Karpas-422 (cell line): Measurements from ENCODE around the gene DCDC1. TPM values are rescaled to one million over a fixed set of nuclear protein-coding genes. Genes with fewer than 3 reads are reported as not detected.
A peak's percentile ranks its signal among the peaks of the same experiment; 100 is the strongest.

Experiments used
- DNase-seq: peaks from one replicate; pipeline ENCODE4 v3.0.0-alpha.2; 2015
- H2AFZ ChIP-seq: fragments of 200-600 bp; sonication (generic); 2 replicates; pipeline ENCODE4 v1.6.1; 2014; ENCODE audit warnings: antibody characterized with exemption, low read length, mixed read lengths
- H3K27ac ChIP-seq: fragments of 200-600 bp; sonication (generic); 2 replicates; pipeline ENCODE4 v1.5.1; 2014; ENCODE audit warnings: mild to moderate bottlenecking, low read length, moderate library complexity
- H3K27me3 ChIP-seq: fragments of 200-600 bp; sonication (generic); 2 replicates; pipeline ENCODE4 v1.6.1; 2014; ENCODE audit warnings: low read length, mixed read lengths
- H3K36me3 ChIP-seq: fragments of 200-600 bp; sonication (generic); 2 replicates; pipeline ENCODE4 v1.6.1; 2014; ENCODE audit warnings: low read length, mixed read lengths; ENCODE audit not compliant: insufficient read depth
- H3K4me1 ChIP-seq: fragments of 200-600 bp; sonication (generic); 2 replicates; pipeline ENCODE4 v1.6.1; 2014; ENCODE audit warnings: mild to moderate bottlenecking, low read length, mixed read lengths
- H3K4me2 ChIP-seq: fragments of 200-600 bp; sonication (generic); 2 replicates; pipeline ENCODE4 v1.6.1; 2014; ENCODE audit warnings: low read length, low read depth, mild to moderate bottlenecking; ENCODE audit not compliant: poor library complexity, severe bottlenecking
- H3K4me3 ChIP-seq: fragments of 200-600 bp; sonication (generic); 2 replicates; pipeline ENCODE4 v1.5.1; 2014; ENCODE audit warnings: mild to moderate bottlenecking, antibody characterized with exemption, low read length, mixed read lengths
- H3K79me2 ChIP-seq: fragments of 200-600 bp; sonication (generic); 2 replicates; pipeline ENCODE4 v1.6.1; 2014; ENCODE audit warnings: mild to moderate bottlenecking, low read length, mixed read lengths
- H3K9ac ChIP-seq: fragments of 200-600 bp; sonication (generic); 2 replicates; pipeline ENCODE4 v1.6.0; 2014; ENCODE audit warnings: low read length
- H3K9me2 ChIP-seq: fragments of 200-600 bp; sonication (generic), shearing (Covaris generic); replicated peaks from 2 replicates; pipeline ENCODE4 v1.6.0; 2014; ENCODE audit warnings: mild to moderate bottlenecking, low read length, moderate library complexity; ENCODE audit not compliant: insufficient read depth
- H3K9me3 ChIP-seq: fragments of 300-700, 200-600 bp; sonication (generic); 2 replicates; pipeline ENCODE4 v1.6.1; 2014; ENCODE audit warnings: low read length, mixed read lengths
- H4K20me1 ChIP-seq: fragments of 200-600 bp; sonication (generic); 2 replicates; pipeline ENCODE4 v1.6.1; 2014; ENCODE audit warnings: mild to moderate bottlenecking, antibody characterized with exemption, low read length, low read depth; ENCODE audit not compliant: insufficient read depth
- total RNA-seq: library from RNA; depleted of rRNA; stranded (reverse); fragments of >200 nt; shearing (Covaris generic); gene quantifications from 2 replicates; pipeline ENCODE4 v1.2.3, GENCODE V29; 2014; ENCODE audit warnings: low replicate concordance

The DCDC1 gene
- total RNA-seq, 1 experiment from 2014 or later, result not detected

DNA sequence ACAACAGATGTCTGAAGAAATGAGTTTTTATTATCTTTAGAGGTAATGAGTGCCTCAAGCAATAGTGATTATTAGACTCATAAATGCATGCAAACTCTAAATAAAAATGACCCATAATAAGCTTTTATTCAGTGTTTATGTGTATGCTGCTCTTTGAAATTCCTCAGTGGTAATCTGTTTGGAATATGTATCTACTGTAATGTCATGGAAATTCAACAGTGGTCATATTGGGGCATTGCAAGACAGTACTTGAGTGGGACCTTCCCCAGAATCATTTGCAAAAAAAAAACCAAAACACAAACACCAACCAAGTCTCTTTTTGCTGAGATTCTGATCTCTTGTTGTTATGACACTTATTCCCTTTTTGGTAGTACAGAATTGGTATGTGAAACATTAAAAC, 35.1 kb upstream of the DCDC1 start:
- DNase-seq, result peak; percentile 37
- peaks cover 27% of the 10 kb centered on the region for H3K79me2 ChIP-seq
- H3K4me3 ChIP-seq, result no peak overlapping the region
- H3K4me2 ChIP-seq, result no peak overlapping the region
- no peaks in the 10 kb centered on the region for H3K9me3 ChIP-seq
- H3K9me2 ChIP-seq, result no peaks in the 10 kb centered on the region
- no peak overlapping the region for H2AFZ ChIP-seq
- no peaks in the 10 kb centered on the region for H3K36me3 ChIP-seq
- H4K20me1 ChIP-seq, result no peaks in the 10 kb centered on the region
- no peaks in the 10 kb centered on the region for H3K27me3 ChIP-seq
- H3K4me1 ChIP-seq, result peaks cover 5% of the 10 kb centered on the region; the same call in 1 of the 2 replicates
- H3K9ac ChIP-seq, result no peak overlapping the region
- no peak overlapping the region for H3K27ac ChIP-seq

DNA sequence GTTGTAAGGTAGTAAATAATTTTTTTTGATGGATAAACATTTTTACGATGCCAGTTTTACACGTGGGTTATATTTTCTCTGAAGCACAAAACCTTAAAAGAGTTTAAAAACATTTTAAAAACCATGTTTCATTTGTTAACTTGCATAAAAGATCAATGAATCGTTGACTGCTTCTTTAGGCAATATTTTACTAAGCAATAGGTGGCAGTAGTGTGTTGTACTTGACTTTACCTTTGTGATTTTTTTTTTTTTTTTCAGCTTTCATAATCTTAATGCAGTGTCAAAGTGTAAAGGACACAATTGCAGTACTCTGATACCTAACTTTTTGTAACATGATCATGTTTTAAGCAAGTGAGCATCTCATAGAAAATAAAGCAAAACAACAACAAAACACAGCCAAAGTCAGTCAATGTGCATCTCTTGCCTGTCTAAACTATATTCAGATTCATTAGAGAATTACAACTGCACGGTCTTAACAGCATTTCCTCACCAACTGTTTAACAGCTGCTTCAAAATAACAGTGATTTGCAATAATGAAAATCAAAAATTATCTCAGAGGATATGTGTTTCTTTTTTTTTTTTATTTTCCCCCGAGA, 27.8 kb upstream of the DCDC1 start:
- Histone ChIP-seq H3K79me2 (peaks cover 36% of the 10 kb centered on the region), H4K20me1 (no peaks in the 10 kb centered on the region), H3K9me2 (no peaks in the 10 kb centered on the region), H3K36me3 (no peaks in the 10 kb centered on the region), H3K4me2 (no peak overlapping the region), H3K4me3 (no peak overlapping the region), H3K27me3 (no peaks in the 10 kb centered on the region), H3K4me1 (peaks cover 7% of the 10 kb centered on the region), H3K27ac (no peak overlapping the region), H2AFZ (no peak overlapping the region), H3K9me3 (no peaks in the 10 kb centered on the region), H3K9ac (no peak overlapping the region)
- DNase-seq, result peak; percentile 87

- no peaks in the 10 kb centered on the region for H3K27me3 ChIP-seq
- H3K9ac ChIP-seq, result no peak overlapping the region
- no peaks in the 10 kb centered on the region for H3K36me3 ChIP-seq
- H3K4me1 ChIP-seq, result no peaks in the 10 kb centered on the region
- DNase-seq, result no peak
- no peak overlapping the region for H2AFZ ChIP-seq
- no peaks in the 10 kb centered on the region for H4K20me1 ChIP-seq
- no peaks in the 10 kb centered on the region for H3K9me3 ChIP-seq
- H3K4me2 ChIP-seq, result no peak overlapping the region
- peaks cover 44% of the 10 kb centered on the region for H3K79me2 ChIP-seq
- no peak overlapping the region for H3K4me3 ChIP-seq
- no peaks in the 10 kb centered on the region for H3K9me2 ChIP-seq
- H3K27ac ChIP-seq, result no peak overlapping the region
Observed at GRCh38 chr11:31387379-31387778, 17.8 kb upstream of the DCDC1 start.

GRCh38 chr11:31383116-31383515, 13.6 kb upstream of the DCDC1 start:
- H3K9ac ChIP-seq, result no peak overlapping the region
- no peaks in the 10 kb centered on the region for H4K20me1 ChIP-seq
- H3K9me2 ChIP-seq, result no peaks in the 10 kb centered on the region
- no peaks in the 10 kb centered on the region for H3K27me3 ChIP-seq
- H3K4me1 ChIP-seq, result no peaks in the 10 kb centered on the region
- peaks cover 5% of the 10 kb centered on the region; the same call in 1 of the 2 replicates for H3K36me3 ChIP-seq
- H3K4me3 ChIP-seq, result no peak overlapping the region
- H3K79me2 ChIP-seq, result peaks cover 80% of the 10 kb centered on the region
- H3K27ac ChIP-seq, result no peak overlapping the region
- DNase-seq, result no peak
- H3K9me3 ChIP-seq, result no peaks in the 10 kb centered on the region
- no peak overlapping the region for H3K4me2 ChIP-seq
- no peak overlapping the region for H2AFZ ChIP-seq

GRCh38 chr11:31375879-31376278, 6.3 kb upstream of the DCDC1 start:
- Histone ChIP-seq H3K79me2 (peaks cover 92% of the 10 kb centered on the region), H3K36me3 (peaks cover 22% of the 10 kb centered on the region), H2AFZ (no peak overlapping the region), H3K9me3 (no peaks in the 10 kb centered on the region), H3K9ac (no peak overlapping the region), H3K4me3 (no peak overlapping the region), H3K9me2 (no peaks in the 10 kb centered on the region), H4K20me1 (no peaks in the 10 kb centered on the region), H3K27me3 (no peaks in the 10 kb centered on the region), H3K4me2 (no peak overlapping the region), H3K4me1 (peaks cover 15% of the 10 kb centered on the region), H3K27ac (no peak overlapping the region)
- no peak for DNase-seq

DNA sequence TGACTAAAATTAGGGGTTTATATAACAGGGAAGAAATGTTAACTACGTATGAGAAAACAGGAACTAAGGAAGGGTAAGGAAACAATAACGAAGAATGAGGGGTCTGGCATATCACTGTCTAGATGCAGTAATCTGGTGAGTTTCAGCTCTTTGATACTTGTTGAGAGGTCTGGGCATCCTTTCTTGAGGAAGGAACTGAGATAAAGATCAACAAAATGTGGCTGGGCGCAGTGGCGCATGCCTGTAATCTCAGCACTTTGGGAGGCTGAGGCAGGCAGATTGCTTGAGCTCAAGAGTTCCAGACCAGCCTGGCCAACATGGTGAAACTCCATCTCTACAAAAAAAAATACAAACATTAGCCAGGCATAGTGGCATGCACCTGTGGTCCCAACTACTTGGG, 2.7 kb downstream of the DCDC1 start:
- Histone ChIP-seq H3K9ac (no peak overlapping the region), H4K20me1 (no peaks in the 10 kb centered on the region), H3K4me1 (peaks cover 17% of the 10 kb centered on the region), H3K36me3 (0 out of 2 replicates have a peak, but pooled peaks cover 4% of the 10 kb centered on the region), H3K4me2 (no peak overlapping the region), H3K9me3 (no peaks in the 10 kb centered on the region), H2AFZ (no peak overlapping the region), H3K4me3 (no peak overlapping the region), H3K27me3 (no peaks in the 10 kb centered on the region), H3K27ac (no peak overlapping the region), H3K9me2 (no peaks in the 10 kb centered on the region), H3K79me2 (peaks cover 20% of the 10 kb centered on the region)
- DNase-seq, result no peak

DNA sequence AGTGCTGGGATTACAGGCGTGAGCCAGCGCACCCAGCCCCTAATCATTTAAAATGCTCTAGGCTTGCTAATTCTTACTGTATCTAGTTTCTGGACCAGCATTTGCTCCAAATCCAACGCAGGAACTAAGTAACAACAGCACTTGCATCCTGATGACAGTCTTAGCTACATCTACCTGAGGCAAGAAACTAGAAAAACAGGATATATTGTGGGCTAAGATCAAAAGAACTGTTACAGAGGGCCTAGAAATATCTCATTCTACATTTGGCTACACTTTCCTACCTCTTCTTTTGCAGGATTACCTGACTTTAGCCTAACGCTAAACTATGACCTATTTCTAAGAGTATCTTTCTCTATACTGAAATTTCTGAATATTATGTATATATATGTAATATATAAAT, 7.8 kb downstream of the DCDC1 start:
- Histone ChIP-seq H3K79me2 (no peaks in the 10 kb centered on the region), H3K27ac (no peak overlapping the region), H3K4me2 (no peak overlapping the region)

GRCh38 chr11:31355817-31356216, 13.7 kb downstream of the DCDC1 start:
- no peak for DNase-seq
- Histone ChIP-seq H3K27ac (no peak overlapping the region), H4K20me1 (no peaks in the 10 kb centered on the region), H3K9me2 (no peaks in the 10 kb centered on the region), H3K9ac (no peak overlapping the region), H3K9me3 (no peaks in the 10 kb centered on the region), H2AFZ (no peak overlapping the region), H3K4me2 (no peak overlapping the region), H3K27me3 (no peaks in the 10 kb centered on the region), H3K4me1 (no peaks in the 10 kb centered on the region), H3K4me3 (no peak overlapping the region), H3K36me3 (no peaks in the 10 kb centered on the region), H3K79me2 (no peaks in the 10 kb centered on the region)

More for the DNA sequence above, 7.8 kb downstream of the DCDC1 start:
- Histone ChIP-seq H2AFZ (no peak overlapping the region), H3K9me3 (no peaks in the 10 kb centered on the region), H3K9ac (no peak overlapping the region), H3K27me3 (no peaks in the 10 kb centered on the region), H3K36me3 (no peaks in the 10 kb centered on the region), H3K4me3 (no peak overlapping the region), H4K20me1 (no peaks in the 10 kb centered on the region), H3K9me2 (no peaks in the 10 kb centered on the region), H3K4me1 (no peaks in the 10 kb centered on the region; the same call in 1 of the 2 replicates)
- no peak for DNase-seq
